PC-3 (cell line): ENCODE results near the gene TMEM106C. TPM values are rescaled to one million over a fixed set of nuclear protein-coding genes. Genes with fewer than 3 reads are reported as not detected.

Experiments used
- ATAC-seq: fragments of 200-7000 bp; cut with Tn5 transposase; 2 replicates; pipeline ENCODE4 v1.9.1; 2020; ENCODE audit warnings: mild to moderate bottlenecking, moderate library complexity
- BruUV-seq: library from RNA; stranded (reverse); fragments of 400-500 nt; replicated peaks from 2 replicates; lab custom pipeline; 2021; lab: Mats Ljungman, UMichigan
- CTCF ChIA-PET: fragments of 300-600 bp; sonication (Branson Sonifier 250); formaldehyde crosslinking; loops from one replicate; lab custom pipeline; 2022; ENCODE audit warnings: antibody characterized with exemption; lab: Charles Lee
- POLR2A ChIA-PET: fragments of 300-600 bp; sonication (Branson Sonifier 250); formaldehyde crosslinking; loops from one replicate; lab custom pipeline; 2022; ENCODE audit warnings: antibody characterized with exemption; ENCODE audit not compliant: unreplicated experiment; lab: Charles Lee
- DNase-seq: peaks from one replicate; pipeline ENCODE4 v3.0.0-alpha.2; 2015
- H2AFZ ChIP-seq: fragments of 300-600 bp; sonication (generic); 2 replicates; pipeline ENCODE4 v1.6.0; 2016; ENCODE audit warnings: antibody characterized with exemption, low read length
- H3F3A ChIP-seq: fragments of 300-600 bp; sonication (generic); one replicate; pipeline ENCODE4 v1.6.0; 2017; ENCODE audit warnings: antibody characterized with exemption, low read length, control low read depth, mild to moderate bottlenecking; ENCODE audit not compliant: unreplicated experiment
- H3K27ac ChIP-seq: fragments of 300-600 bp; sonication (generic); 2 replicates; pipeline ENCODE4 v1.5.1; 2016; ENCODE audit warnings: mild to moderate bottlenecking, low read length
- H3K27me3 ChIP-seq: fragments of 300-600 bp; sonication (generic); 2 replicates; pipeline ENCODE4 v1.6.1; 2016; ENCODE audit warnings: low read length, mixed read lengths
- H3K36me3 ChIP-seq: fragments of 300-600 bp; sonication (generic); 2 replicates; pipeline ENCODE4 v1.6.1; 2016; ENCODE audit warnings: low read depth, mixed run types, low read length, mixed read lengths
- H3K4me1 ChIP-seq: fragments of 300-600 bp; sonication (generic); 2 replicates; pipeline ENCODE4 v1.5.1; 2016; ENCODE audit warnings: low read length; ENCODE audit not compliant: insufficient read depth
- H3K4me2 ChIP-seq: fragments of 300-600 bp; sonication (generic); 2 replicates; pipeline ENCODE4 v1.6.0; 2016; ENCODE audit warnings: low read length
- H3K4me3 ChIP-seq: fragments of 300-600 bp; sonication (generic); 2 replicates; pipeline ENCODE4 v1.5.1; 2016; ENCODE audit warnings: mild to moderate bottlenecking, low read length, mixed read lengths
- H3K79me2 ChIP-seq: fragments of 300-600 bp; sonication (generic); 2 replicates; pipeline ENCODE4 v1.6.1; 2017; ENCODE audit warnings: low read length, mixed read lengths
- H3K9ac ChIP-seq: fragments of 300-600 bp; sonication (generic); 2 replicates; pipeline ENCODE4 v1.6.0; 2016; ENCODE audit warnings: mild to moderate bottlenecking, low read length
- H3K9me2 ChIP-seq: fragments of 300-600 bp; sonication (generic); replicated peaks from 2 replicates; pipeline ENCODE4 v1.6.1; 2016; ENCODE audit warnings: mixed run types, low read length, mixed read lengths
- H3K9me3 ChIP-seq: fragments of 300-600 bp; sonication (generic); 2 replicates; pipeline ENCODE4 v1.6.1; 2016; ENCODE audit warnings: low read length, mixed read lengths
- H4K20me1 ChIP-seq: fragments of 300-600 bp; sonication (generic); 2 replicates; pipeline ENCODE4 v1.6.1; 2016; ENCODE audit warnings: low read length, mixed read lengths
- CTCF ChIP-seq: fragments of 300-600 bp; sonication (generic); conservative IDR thresholded peaks from 2 replicates; pipeline ENCODE4 v1.5.1; 2017; ENCODE audit warnings: antibody characterized with exemption, low read depth, mild to moderate bottlenecking, low read length
- EZH2phosphoT487 ChIP-seq: fragments of 300-600 bp; sonication (generic); IDR thresholded peaks from 2 replicates; pipeline ENCODE4 v1.6.1; 2018; ENCODE audit warnings: mild to moderate bottlenecking, antibody characterized with exemption, low read length, borderline replicate concordance
- intact Hi-C: fragments of 100-400 bp; cut with micrococcal nuclease; formaldehyde crosslinking; loops from 2 replicates; pipeline ENCODE4 v1.9.0; 2023
- total RNA-seq: library from RNA; depleted of rRNA; stranded (reverse); fragments of >200 nt; gene quantifications from 2 replicates; pipeline ENCODE4 v1.2.3, GENCODE V29; 2014; rRNA removed

TMEM106C gene
- total RNA-seq, 1 experiment from 2014 or later: 166 TPM

- no peak overlapping the region for H2AFZ ChIP-seq
- H3F3A ChIP-seq: peaks cover 3% of the 10 kb centered on the region
- ChIA-PET POLR2A (no interaction called here), CTCF (no interaction called here)
- no peaks in the 10 kb centered on the region for H3K9me3 ChIP-seq
- no peak overlapping the region for H3K27ac ChIP-seq
- H3K79me2 ChIP-seq: no peaks in the 10 kb centered on the region
- H3K9ac ChIP-seq: no peak overlapping the region
- H3K9me2 ChIP-seq: no peaks in the 10 kb centered on the region
- BruUV-seq: no TSS peak
- H3K36me3 ChIP-seq: no peaks in the 10 kb centered on the region
- DNase-seq: no peak
- no peak overlapping the region for H3K4me2 ChIP-seq
- intact Hi-C loops: no loop called here
- no peak for TF ChIP-seq CTCF
- TF ChIP-seq EZH2phosphoT487: no peak
- H3K4me3 ChIP-seq: no peak overlapping the region
- ATAC-seq: no peak
- H4K20me1 ChIP-seq: no peaks in the 10 kb centered on the region
- H3K4me1 ChIP-seq: peaks cover 20% of the 10 kb centered on the region
- H3K27me3 ChIP-seq: no peaks in the 10 kb centered on the region
Measured at GRCh38 chr12:48017921-48018617, 54.7 kb downstream of the TMEM106C start.

Other genes starting within 250 kb of the TMEM106C start
- gene ENDOU, start 238.1 kb upstream of the TMEM106C start, total RNA-seq: not detected in 2 replicates
- gene RAPGEF3, start 204.7 kb upstream of the TMEM106C start, total RNA-seq: 6.7 and 9.3 TPM in 2 replicates
- gene SLC48A1, start 190.4 kb upstream of the TMEM106C start, total RNA-seq: 21.4 and 22.3 TPM in 2 replicates
- 44.2 and 59.6 TPM in 2 replicates for gene HDAC7, start 143.7 kb upstream of the TMEM106C start, total RNA-seq
- gene VDR, start 58.6 kb upstream of the TMEM106C start, total RNA-seq: 19.6 and 19.9 TPM in 2 replicates
- gene COL2A1, start 40.9 kb downstream of the TMEM106C start, total RNA-seq: 6.7 TPM in 2 replicates
- gene SENP1, start 142.5 kb downstream of the TMEM106C start, total RNA-seq: 16.9 and 20.9 TPM in 2 replicates
- 62.2 and 80.8 TPM in 2 replicates for gene PFKM, start 155.8 kb downstream of the TMEM106C start, total RNA-seq
- gene ASB8, start 193.9 kb downstream of the TMEM106C start, total RNA-seq: 18.0 and 34.4 TPM in 2 replicates
- gene CCDC184, start 220.0 kb downstream of the TMEM106C start, total RNA-seq: not detected in 2 replicates
- not detected in 2 replicates for gene OR10AD1, start 239.7 kb downstream of the TMEM106C start, total RNA-seq